HG02973 (cell line): ENCODE measurements around the gene IFI16.
A peak's percentile ranks its signal among the peaks of the same experiment; 100 is the strongest.
"Not testable (repeated sequence)": the region's sequence is repeated elsewhere in the genome, so short reads cannot be mapped to it uniquely, and the experiment has no call there.

ENCODE experiments used
- ATAC-seq: cut with Tn5 transposase; IDR thresholded peaks from one replicate; pipeline ENCODE4 v1.9.1; 2021; ENCODE audit warnings: moderate library complexity; ENCODE audit not compliant: unreplicated experiment

Gene IFI16

GRCh38 chr1:159006210-159006807, 3.4 kb upstream of the IFI16 start:
- ATAC-seq, result not testable (repeated sequence)

GRCh38 chr1:159007726-159008125, 2.0 kb upstream of the IFI16 start:
- no peak for ATAC-seq

GRCh38 chr1:159008744-159009188, 941 bp upstream of the IFI16 start:
- peak; percentile 66 for ATAC-seq

GRCh38 chr1:159009287-159009686, 420 bp upstream of the IFI16 start:
- no peak for ATAC-seq

- ATAC-seq, result no peak
Observed at GRCh38 chr1:159010391-159010790, 684 bp downstream of the IFI16 start.

GRCh38 chr1:159011001-159011400, 1.3 kb downstream of the IFI16 start:
- ATAC-seq, result not testable (repeated sequence)

- ATAC-seq, result no peak
Observed at GRCh38 chr1:159011751-159012150, 2.0 kb downstream of the IFI16 start.

GRCh38 chr1:159012495-159012894, 2.8 kb downstream of the IFI16 start:
- no peak for ATAC-seq

GRCh38 chr1:159014003-159014571, 4.4 kb downstream of the IFI16 start:
- no peak for ATAC-seq

GRCh38 chr1:159014851-159015250, 5.1 kb downstream of the IFI16 start:
- no peak for ATAC-seq

- ATAC-seq, result peak; percentile 96
Observed at GRCh38 chr1:159015440-159015909, 5.8 kb downstream of the IFI16 start.

- no peak for ATAC-seq
Observed at GRCh38 chr1:159023723-159024122, 14.0 kb downstream of the IFI16 start.

- ATAC-seq, result no peak
Observed at GRCh38 chr1:159025043-159025442, 15.3 kb downstream of the IFI16 start.

- not testable (repeated sequence) for ATAC-seq
Observed at GRCh38 chr1:159026841-159027240, 17.1 kb downstream of the IFI16 start.

GRCh38 chr1:159030311-159030710, 20.6 kb downstream of the IFI16 start:
- no peak for ATAC-seq

- ATAC-seq, result no peak
Observed at GRCh38 chr1:159030877-159031447, 21.3 kb downstream of the IFI16 start.

- ATAC-seq, result no peak
Observed at GRCh38 chr1:159040206-159040605, 30.5 kb downstream of the IFI16 start.

GRCh38 chr1:159040893-159041724, 31.4 kb downstream of the IFI16 start:
- no peak for ATAC-seq

GRCh38 chr1:159046486-159046885, 36.8 kb downstream of the IFI16 start:
- not testable (repeated sequence) for ATAC-seq

GRCh38 chr1:159051436-159051835, 41.7 kb downstream of the IFI16 start:
- ATAC-seq, result no peak

GRCh38 chr1:159054427-159054826, 44.7 kb downstream of the IFI16 start:
- no peak for ATAC-seq
